ENCODE results near the gene TMEM30B.

TMEM30B gene

GRCh38 chr14:61300209-61300608 is 19.1 kb upstream of the TMEM30B start:
- DNase-seq (ENCODE audit: low read depth in 2 of 2): no peak

- no peak for DNase-seq (ENCODE audit: low read depth in 2 of 2)
Observed at GRCh38 chr14:61298824-61299223, 17.7 kb upstream of the TMEM30B start.

- no peak for DNase-seq (ENCODE audit: low read depth in 2 of 2)
Observed at GRCh38 chr14:61297581-61297980, 16.4 kb upstream of the TMEM30B start.

GRCh38 chr14:61296719-61297502 is 15.8 kb upstream of the TMEM30B start:
- no peak for DNase-seq (ENCODE audit: low read depth in 2 of 2)

- DNase-seq (ENCODE audit: low read depth in 2 of 2): no peak
Observed at GRCh38 chr14:61296151-61296550, 15.0 kb upstream of the TMEM30B start.

- no peak for DNase-seq (ENCODE audit: low read depth in 2 of 2)
Observed at GRCh38 chr14:61290701-61291100, 9.6 kb upstream of the TMEM30B start.

GRCh38 chr14:61288720-61289119 is 7.6 kb upstream of the TMEM30B start:
- DNase-seq (ENCODE audit: low read depth in 2 of 2): no peak

GRCh38 chr14:61288228-61288627 is 7.1 kb upstream of the TMEM30B start:
- DNase-seq (ENCODE audit: low read depth in 2 of 2): no peak

- no peak for DNase-seq (ENCODE audit: low read depth in 2 of 2)
Observed at GRCh38 chr14:61287196-61287595, 6.1 kb upstream of the TMEM30B start.

- DNase-seq (ENCODE audit: low read depth in 2 of 2): no peak
Observed at GRCh38 chr14:61285364-61285763, 4.2 kb upstream of the TMEM30B start.

GRCh38 chr14:61284001-61284400 is 2.9 kb upstream of the TMEM30B start:
- DNase-seq (ENCODE audit: low read depth in 2 of 2): no peak

GRCh38 chr14:61282746-61283145 is 1.6 kb upstream of the TMEM30B start:
- no peak for DNase-seq (ENCODE audit: low read depth in 2 of 2)

- no peak for DNase-seq (ENCODE audit: low read depth in 2 of 2)
Observed at GRCh38 chr14:61281948-61282275, 774 bp upstream of the TMEM30B start.

- DNase-seq (ENCODE audit: low read depth in 2 of 2): peak; percentile 61 to 68
Observed at GRCh38 chr14:61280526-61281185, 482 bp downstream of the TMEM30B start.

GRCh38 chr14:61280092-61280525 is 1.0 kb downstream of the TMEM30B start:
- DNase-seq (ENCODE audit: low read depth in 2 of 2): no peak

GRCh38 chr14:61279082-61279481 is 2.1 kb downstream of the TMEM30B start:
- no peak for DNase-seq (ENCODE audit: low read depth in 2 of 2)

- DNase-seq (ENCODE audit: low read depth in 2 of 2): no peak
Observed at GRCh38 chr14:61277784-61278183, 3.4 kb downstream of the TMEM30B start.

- no peak for DNase-seq (ENCODE audit: low read depth in 2 of 2)
Observed at GRCh38 chr14:61277232-61277631, 3.9 kb downstream of the TMEM30B start.

- DNase-seq (ENCODE audit: low read depth in 2 of 2): no peak
Observed at GRCh38 chr14:61271552-61271951, 9.6 kb downstream of the TMEM30B start.

GRCh38 chr14:61270714-61271113 is 10.4 kb downstream of the TMEM30B start:
- DNase-seq (ENCODE audit: low read depth in 2 of 2): no peak

GRCh38 chr14:61269321-61270083 is 11.6 kb downstream of the TMEM30B start:
- DNase-seq (ENCODE audit: low read depth in 2 of 2): peak; percentile 44 to 64

- DNase-seq (ENCODE audit: low read depth in 2 of 2): no peak
Observed at GRCh38 chr14:61268812-61269211, 12.3 kb downstream of the TMEM30B start.

All from stimulated activated CD8-positive, alpha-beta memory T cell treated with anti-CD3 and anti-CD28 coated beads, Interleukin-7, amount 100 ng/mL, for 1 hour (primary cell).